Measurements from ENCODE around the gene ACD.

ACD gene

GRCh38 chr16:67677712-67678111, 17.7 kb upstream of the ACD start:
- no peak for DNase-seq (ENCODE audit: low read depth, low spot score)
- no peak overlapping the region for H3K4me3 ChIP-seq (ENCODE audit: low read length)

GRCh38 chr16:67676939-67677338, 16.9 kb upstream of the ACD start:
- H3K4me3 ChIP-seq (ENCODE audit: low read length): no peak overlapping the region
- DNase-seq (ENCODE audit: low read depth, low spot score): no peak

GRCh38 chr16:67676516-67676915, 16.5 kb upstream of the ACD start:
- DNase-seq (ENCODE audit: low read depth, low spot score): no peak
- H3K4me3 ChIP-seq (ENCODE audit: low read length): no peak overlapping the region

- H3K4me3 ChIP-seq (ENCODE audit: low read length): no peak overlapping the region
- no peak for DNase-seq (ENCODE audit: low read depth, low spot score)
These were observed 15.9 kb upstream of the ACD start for GRCh38 chr16:67675999-67676398.

- DNase-seq (ENCODE audit: low read depth, low spot score): no peak
- no peak overlapping the region for H3K4me3 ChIP-seq (ENCODE audit: low read length)
These were observed 15.5 kb upstream of the ACD start for GRCh38 chr16:67675579-67675935.

- H3K4me3 ChIP-seq (ENCODE audit: low read length): no peak overlapping the region
- no peak for DNase-seq (ENCODE audit: low read depth, low spot score)
These were observed 15.0 kb upstream of the ACD start for GRCh38 chr16:67674851-67675578.

GRCh38 chr16:67673712-67674580, 13.9 kb upstream of the ACD start:
- H3K4me3 ChIP-seq (ENCODE audit: low read length): no peak overlapping the region
- no peak for DNase-seq (ENCODE audit: low read depth, low spot score)

- DNase-seq (ENCODE audit: low read depth, low spot score): no peak
- H3K4me3 ChIP-seq (ENCODE audit: low read length): no peak overlapping the region
These were observed 12.9 kb upstream of the ACD start for GRCh38 chr16:67672739-67673662.

- no peak overlapping the region for H3K4me3 ChIP-seq (ENCODE audit: low read length)
- DNase-seq (ENCODE audit: low read depth, low spot score): no peak
These were observed 12.2 kb upstream of the ACD start for GRCh38 chr16:67672306-67672705.

GRCh38 chr16:67669499-67670101, 9.5 kb upstream of the ACD start:
- DNase-seq (ENCODE audit: low read depth, low spot score): no peak
- no peak overlapping the region for H3K4me3 ChIP-seq (ENCODE audit: low read length)

GRCh38 chr16:67668495-67669157, 8.6 kb upstream of the ACD start:
- no peak for DNase-seq (ENCODE audit: low read depth, low spot score)
- no peak overlapping the region for H3K4me3 ChIP-seq (ENCODE audit: low read length)

- peak overlapping the region; percentile 9; the same call in 1 of the 2 replicates for H3K4me3 ChIP-seq (ENCODE audit: low read length)
- peak; percentile 95 for DNase-seq (ENCODE audit: low read depth, low spot score)
These were observed 7.9 kb upstream of the ACD start for GRCh38 chr16:67667817-67668494.

GRCh38 chr16:67667453-67667816, 7.4 kb upstream of the ACD start:
- no peak for DNase-seq (ENCODE audit: low read depth, low spot score)
- peak overlapping the region; percentile 62 for H3K4me3 ChIP-seq (ENCODE audit: low read length)

- peak; percentile 74 for DNase-seq (ENCODE audit: low read depth, low spot score)
- peak within 1 kb of the TSS; percentile 62 for H3K4me3 ChIP-seq (ENCODE audit: low read length)
These were observed 6.7 kb upstream of the ACD start, which contains the start of the genes C16orf86 and ENKD1 for GRCh38 chr16:67666559-67667452. Gene C16orf86 (plus strand): TSS chr16:67666814. CDS start chr16:67666971, 157 bp downstream. Gene ENKD1 (minus strand): TSS chr16:67666750. CDS start chr16:67666442, 308 bp downstream.

- peak overlapping the region; percentile 62 for H3K4me3 ChIP-seq (ENCODE audit: low read length)
- DNase-seq (ENCODE audit: low read depth, low spot score): no peak
These were observed 6.0 kb upstream of the ACD start for GRCh38 chr16:67666032-67666551.

GRCh38 chr16:67665598-67665997, 5.5 kb upstream of the ACD start:
- DNase-seq (ENCODE audit: low read depth, low spot score): no peak
- peak overlapping the region; percentile 62 for H3K4me3 ChIP-seq (ENCODE audit: low read length)

- no peak for DNase-seq (ENCODE audit: low read depth, low spot score)
- H3K4me3 ChIP-seq (ENCODE audit: low read length): no peak overlapping the region
These were observed 4.8 kb upstream of the ACD start for GRCh38 chr16:67664871-67665270.
